T1000 (cell line): ENCODE measurements around the gene AJM1.
"Not testable (repeated sequence)": the region's sequence is repeated elsewhere in the genome, so short reads cannot be mapped to it uniquely, and the experiment has no call there.

Experiments used
- DNase-seq: peaks from one replicate; lab custom pipeline; 2025; ENCODE audit warnings: mixed read lengths; lab: John Stamatoyannopoulos, UW

The AJM1 gene

GRCh38 chr9:136856541-136857141, 14.4 kb downstream of the AJM1 start:
- no peak for DNase-seq

DNA sequence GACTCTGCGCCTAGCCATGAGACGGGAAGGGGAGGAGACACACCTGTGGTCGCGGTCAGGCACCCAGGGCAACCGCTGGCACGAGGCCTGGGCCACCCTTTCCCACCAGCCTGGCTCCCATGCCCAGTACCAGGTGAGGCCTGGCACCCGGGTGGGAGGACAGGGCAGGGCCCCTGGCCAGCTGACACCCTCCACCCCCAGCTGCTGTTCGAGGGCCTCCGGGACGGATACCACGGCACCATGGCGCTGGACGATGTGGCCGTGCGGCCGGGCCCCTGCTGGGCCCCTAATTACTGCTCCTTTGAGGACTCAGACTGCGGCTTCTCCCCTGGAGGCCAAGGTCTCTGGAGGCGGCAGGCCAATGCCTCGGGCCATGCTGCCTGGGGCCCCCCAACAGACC, 14.9 kb downstream of the AJM1 start:
- DNase-seq, result no peak

DNA sequence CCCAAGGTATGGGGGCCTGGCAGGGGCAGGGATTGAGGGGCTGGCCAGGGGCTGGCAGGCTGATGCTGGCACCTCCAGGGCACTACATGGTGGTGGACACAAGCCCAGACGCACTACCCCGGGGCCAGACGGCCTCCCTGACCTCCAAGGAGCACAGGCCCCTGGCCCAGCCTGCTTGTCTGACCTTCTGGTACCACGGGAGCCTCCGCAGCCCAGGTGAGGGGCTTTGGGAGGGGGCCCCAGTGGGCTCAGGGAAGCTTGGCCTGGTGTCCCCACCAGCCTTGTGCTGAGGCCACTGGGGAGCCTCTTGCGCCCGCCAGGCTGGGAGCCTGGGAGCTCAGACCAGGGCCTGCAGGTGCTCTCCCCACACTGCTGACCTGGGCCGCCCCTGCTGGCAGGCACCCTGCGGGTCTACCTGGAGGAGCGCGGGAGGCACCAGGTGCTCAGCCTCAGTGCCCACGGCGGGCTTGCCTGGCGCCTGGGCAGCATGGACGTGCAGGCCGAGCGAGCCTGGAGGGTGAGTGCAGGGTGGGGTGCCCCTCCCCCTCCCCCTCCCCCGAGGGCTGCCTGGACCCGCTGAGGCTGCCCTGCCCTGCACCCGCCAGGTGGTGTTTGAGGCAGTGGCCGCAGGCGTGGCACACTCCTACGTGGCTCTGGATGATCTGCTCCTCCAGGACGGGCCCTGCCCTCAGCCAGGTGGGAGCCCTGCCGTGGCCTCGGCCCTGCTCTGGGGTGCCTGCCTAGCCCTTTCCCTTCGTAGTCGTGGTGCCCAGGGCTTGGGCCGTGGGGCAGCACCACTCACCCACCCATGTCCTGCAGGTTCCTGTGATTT, 15.5 kb downstream of the AJM1 start:
- no peak for DNase-seq

DNA sequence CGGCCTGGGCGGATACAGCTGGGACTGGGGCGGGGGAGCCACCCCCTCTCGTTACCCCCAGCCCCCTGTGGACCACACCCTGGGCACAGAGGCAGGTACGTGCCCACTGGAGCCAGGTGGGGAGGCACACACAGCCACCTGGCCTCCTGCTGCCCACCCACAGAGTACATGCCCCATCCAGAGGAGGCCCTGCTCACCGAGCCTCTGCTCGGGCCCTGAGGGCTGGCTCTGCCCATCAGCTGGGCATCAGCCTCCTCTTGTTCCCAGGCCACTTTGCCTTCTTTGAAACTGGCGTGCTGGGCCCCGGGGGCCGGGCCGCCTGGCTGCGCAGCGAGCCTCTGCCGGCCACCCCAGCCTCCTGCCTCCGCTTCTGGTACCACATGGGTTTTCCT, 16.2 kb downstream of the AJM1 start:
- no peak for DNase-seq

DNA sequence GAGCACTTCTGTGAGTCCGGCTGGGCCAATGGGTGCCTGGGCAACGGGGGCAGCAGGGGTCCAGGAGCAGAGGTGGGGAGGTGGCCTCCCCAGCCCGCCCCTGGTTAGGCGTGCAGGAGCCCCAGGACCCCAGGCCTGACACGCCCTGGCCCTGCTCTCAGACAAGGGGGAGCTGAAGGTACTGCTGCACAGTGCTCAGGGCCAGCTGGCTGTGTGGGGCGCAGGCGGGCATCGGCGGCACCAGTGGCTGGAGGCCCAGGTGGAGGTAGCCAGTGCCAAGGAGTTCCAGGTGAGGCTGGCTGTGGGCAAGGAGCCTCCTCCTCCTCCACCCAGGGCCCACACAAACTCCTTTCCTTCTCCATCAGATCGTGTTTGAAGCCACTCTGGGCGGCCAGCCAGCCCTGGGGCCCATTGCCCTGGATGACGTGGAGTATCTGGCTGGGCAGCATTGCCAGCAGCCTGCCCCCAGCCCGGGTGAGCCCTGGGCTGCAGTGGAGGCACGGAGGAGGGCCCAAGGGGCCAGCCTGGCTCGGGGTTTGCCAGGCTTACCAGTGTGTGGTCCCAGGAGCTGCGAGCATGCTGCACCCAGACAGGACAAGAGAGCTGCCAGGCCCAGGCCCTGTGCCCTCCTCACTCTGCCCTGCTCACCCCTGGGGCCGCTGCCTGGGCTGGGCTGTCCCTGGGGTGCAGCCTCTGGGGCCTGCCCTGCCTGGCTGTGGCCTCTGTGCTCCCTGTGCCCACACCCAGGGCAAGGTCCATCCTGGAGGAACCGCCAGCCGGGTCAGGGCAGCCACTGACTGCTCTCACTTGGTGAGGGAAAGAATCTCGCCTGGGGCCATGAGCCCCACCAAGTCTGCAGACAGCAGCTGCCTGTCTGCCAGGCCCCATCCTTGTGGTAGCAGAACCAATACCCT, 16.8 kb downstream of the AJM1 start:
- no peak for DNase-seq

DNA sequence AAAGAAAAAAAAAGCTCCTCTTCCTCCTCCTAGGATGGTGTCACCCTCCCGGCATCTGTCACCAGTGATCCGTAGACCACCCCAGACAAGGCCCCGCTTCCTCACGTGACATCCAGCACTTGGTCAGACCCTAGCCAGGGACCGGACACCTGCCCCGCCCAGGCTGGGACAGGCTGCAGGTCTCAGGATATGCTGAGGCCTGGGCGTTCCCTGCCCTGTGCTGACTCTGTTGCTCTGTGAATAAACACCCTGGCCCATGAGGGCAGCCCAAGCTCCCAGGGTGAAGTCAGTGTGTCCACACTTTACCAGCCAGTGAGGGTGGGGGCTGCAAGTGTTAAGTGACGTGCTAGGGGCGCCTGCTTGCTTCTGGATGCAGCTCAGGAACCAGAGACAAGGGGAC, 18.3 kb downstream of the AJM1 start:
- no peak for DNase-seq

DNA sequence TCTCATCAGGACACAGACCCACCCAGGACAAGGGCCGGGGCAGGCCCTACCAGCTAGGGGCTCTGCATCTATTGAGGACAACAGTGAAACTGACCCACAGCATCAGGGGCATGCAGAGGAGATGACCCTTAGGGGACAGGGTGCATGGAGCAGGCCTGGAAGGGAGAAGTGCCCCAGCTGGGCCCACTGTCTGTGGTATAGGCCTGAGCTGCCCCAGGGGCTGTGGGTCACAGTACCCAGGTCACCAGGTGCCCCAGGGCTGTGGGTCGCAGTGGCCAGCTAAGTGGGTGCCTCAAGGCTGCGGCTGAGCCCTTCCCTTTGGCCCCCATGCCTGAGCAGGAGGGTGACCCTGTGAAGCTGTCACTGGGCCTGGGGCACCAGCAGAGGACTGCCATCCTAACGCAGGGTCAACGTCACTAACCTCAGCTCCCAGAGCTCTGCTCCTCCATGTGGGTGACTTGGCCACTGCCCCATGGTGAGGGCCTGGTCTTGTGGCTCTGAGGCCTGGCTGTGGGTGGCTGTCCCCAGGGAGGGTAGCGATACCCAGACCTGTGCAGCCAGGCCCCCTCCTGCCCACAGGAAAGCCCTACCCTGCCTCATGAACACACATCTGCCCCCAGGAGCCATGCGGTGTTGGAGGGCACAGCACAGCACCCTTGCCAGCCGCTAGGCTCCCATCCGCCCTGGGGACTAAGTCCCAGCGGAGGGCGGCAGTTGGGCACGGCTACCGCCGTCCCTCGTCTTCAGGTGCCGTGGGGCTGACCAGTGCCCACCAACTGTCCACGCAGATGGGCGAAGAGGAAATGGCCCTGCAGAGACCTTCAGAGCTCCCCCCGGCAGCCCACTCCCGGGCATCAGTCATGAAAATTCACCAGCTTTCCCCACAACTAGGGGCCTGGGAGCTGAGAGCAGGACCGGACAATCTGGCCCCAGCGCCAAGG, 18.9 kb downstream of the AJM1 start:
- DNase-seq, result no peak

GRCh38 chr9:136861874-136862457, 19.7 kb downstream of the AJM1 start:
- DNase-seq, result no peak

GRCh38 chr9:136862849-136863622, 20.8 kb downstream of the AJM1 start:
- no peak for DNase-seq

DNA sequence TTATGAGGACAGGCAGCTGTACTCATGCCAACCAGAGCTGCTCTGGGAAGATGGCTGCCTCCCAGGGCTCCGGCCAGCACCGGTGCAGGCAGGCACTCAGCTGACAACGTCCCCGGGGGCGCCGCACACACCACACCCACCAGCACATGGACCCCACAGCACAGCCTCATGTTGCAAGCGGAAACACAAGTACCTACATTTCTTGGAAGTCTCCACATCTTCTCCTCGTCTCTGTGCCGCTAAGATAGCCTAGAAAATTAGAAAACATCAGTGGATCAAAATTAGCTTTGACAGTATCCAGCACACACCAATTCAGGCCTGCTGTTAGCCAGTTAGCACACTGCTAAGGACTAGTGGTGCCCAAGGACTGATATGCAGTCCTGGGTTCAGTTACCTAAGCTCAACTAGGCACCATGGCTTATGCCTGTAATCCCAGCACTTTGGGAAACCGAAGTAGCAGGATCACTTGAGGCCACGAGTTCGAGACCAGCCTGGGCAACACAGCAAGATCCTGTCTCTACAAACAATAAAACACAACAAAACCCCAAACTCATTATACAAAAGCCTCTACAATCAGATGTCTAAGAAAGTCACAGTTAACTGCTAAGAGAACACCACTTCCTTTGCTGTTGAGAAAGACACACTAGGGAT, 21.5 kb downstream of the AJM1 start:
- no peak for DNase-seq

- DNase-seq, result no peak
Measured at GRCh38 chr9:136865041-136865767, 22.9 kb downstream of the AJM1 start.

- no peak for DNase-seq
Measured at GRCh38 chr9:136865768-136866103, 23.5 kb downstream of the AJM1 start.

GRCh38 chr9:136866898-136867421, 24.7 kb downstream of the AJM1 start:
- not testable (repeated sequence) for DNase-seq

DNA sequence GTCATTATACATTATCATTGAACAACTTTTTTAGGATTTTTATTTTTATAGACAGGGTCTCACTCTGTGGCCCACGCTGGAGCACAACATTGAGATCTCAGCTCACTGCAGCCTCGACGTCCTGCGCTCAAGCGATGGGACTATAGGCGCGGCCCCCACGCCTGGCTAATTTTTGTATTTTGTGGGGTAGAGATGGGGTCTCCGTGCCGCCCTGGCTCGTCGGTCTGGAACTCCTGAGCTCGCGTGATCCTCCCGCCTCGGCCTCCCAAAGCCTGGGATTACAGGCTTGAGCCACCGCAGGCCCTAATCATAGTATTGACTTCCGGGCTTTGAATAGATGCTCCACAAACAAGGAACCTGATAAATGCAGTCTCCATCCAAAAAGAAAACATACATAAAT, 25.2 kb downstream of the AJM1 start:
- no peak for DNase-seq

GRCh38 chr9:136867917-136868316, 25.6 kb downstream of the AJM1 start:
- DNase-seq, result no peak

- no peak for DNase-seq
Measured at GRCh38 chr9:136868644-136869043, 26.4 kb downstream of the AJM1 start.

DNA sequence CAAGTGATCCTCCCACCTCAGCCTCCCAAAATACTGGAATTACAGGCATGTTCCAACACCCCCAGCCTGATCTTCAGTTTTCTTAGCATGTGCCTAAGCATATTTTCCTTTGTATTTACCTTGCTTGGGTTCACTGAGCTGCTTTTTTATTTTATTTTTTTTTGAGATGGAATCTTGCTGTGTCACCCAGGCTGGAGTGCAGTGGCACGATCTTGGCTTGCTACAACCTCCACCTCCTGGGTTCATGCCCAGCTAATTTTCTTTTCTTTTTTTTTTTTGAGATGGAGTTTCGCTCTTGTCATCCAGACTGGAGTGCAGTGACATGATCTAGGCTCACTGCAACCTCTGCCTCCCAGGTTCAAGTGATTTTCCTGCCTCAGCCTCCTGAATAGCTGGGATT, 27.3 kb downstream of the AJM1 start:
- DNase-seq, result not testable (repeated sequence)

DNA sequence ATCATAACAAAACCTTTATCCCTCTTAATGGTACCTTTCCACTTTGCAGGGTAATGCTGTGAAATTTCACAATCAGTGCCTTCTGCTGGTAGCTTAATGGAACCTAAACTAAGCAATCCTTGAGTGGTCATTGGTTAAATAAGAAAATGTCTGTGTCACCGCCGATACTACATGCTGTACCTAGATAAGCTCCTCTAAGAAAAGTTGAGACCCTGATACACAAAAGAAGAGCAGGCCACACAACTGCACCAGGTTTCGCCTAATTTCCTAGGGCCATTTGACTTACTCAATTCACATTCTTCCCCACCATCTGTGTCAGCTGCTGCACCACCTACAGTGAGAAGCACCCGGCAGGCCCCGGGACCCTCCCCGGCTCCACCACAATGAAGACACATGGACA, 32.9 kb downstream of the AJM1 start:
- DNase-seq, result no peak

DNA sequence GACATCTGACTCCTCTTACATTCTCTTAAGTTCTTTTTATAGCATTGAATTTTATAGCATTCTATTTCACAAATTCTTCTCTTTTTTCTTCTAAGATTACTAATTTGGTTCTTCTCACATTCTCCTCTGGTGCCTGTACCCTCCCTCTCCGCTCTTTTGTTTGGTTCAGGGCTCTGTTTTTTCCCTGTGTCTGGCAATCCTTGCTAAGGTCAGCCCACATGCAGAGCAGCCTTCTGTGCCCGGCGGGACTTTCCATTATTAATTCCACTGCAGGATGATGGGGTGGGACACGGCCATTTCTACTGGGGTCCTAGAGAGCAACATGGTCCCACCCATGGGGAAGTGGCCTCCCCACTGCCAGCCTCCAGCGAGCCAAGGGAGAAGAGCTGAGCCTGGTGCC, 34.2 kb downstream of the AJM1 start:
- no peak for DNase-seq
